Thyroid gland (tissue), 4 donors: ENCODE results near the gene EVC. TPM values are rescaled to one million over a fixed set of nuclear protein-coding genes. Genes with fewer than 3 reads are reported as not detected.

ENCODE experiments used
- DNase-seq, 2 donors: peaks; one replicate each; pipeline ENCODE4 v3.0.0-alpha.2; 2019
- H3K27ac ChIP-seq, 3 donors: fragments of 200-600 bp; sonication (generic); 1 replicate in 2 of 3; 2 replicates in 1 of 3; pipeline ENCODE4 v1.5.1; 2016 to 2019; ENCODE audit warnings: mild to moderate bottlenecking in 1 of 3, moderate library complexity in 1 of 3
- H3K27me3 ChIP-seq: fragments of 200-600 bp; sonication (generic); one replicate; pipeline ENCODE4 v1.5.1; 2019
- H3K36me3 ChIP-seq, 2 donors: fragments of 200-600 bp; sonication (generic); one replicate each; pipeline ENCODE4 v1.5.1; 2016 to 2019
- H3K4me1 ChIP-seq, 2 donors: fragments of 200-600 bp; sonication (generic); one replicate each; pipeline ENCODE4 v1.5.1; 2017 to 2019
- H3K4me3 ChIP-seq, 3 donors: fragments of 200-600 bp; sonication (generic); replicated peaks in 1 of 3; 1 replicate in 2 of 3; 2 replicates in 1 of 3; pipeline ENCODE4 v1.5.1; 2016; ENCODE audit warnings: mild to moderate bottlenecking in 1 of 3
- H3K9me3 ChIP-seq: fragments of 200-600 bp; sonication (generic); one replicate; pipeline ENCODE4 v1.5.1; 2017
- CTCF ChIP-seq, 6 experiments: fragments of 200-600 bp in 3 of 6; fragments of 450-650 bp in 3 of 6; sonication (generic) in 3 of 6; IDR thresholded peaks; one replicate each; pipeline ENCODE4 v1.5.1; 2016 to 2019; ENCODE audit warnings: antibody characterized with exemption in 6 of 6, mild to moderate bottlenecking in 2 of 6, inconsistent platforms in 1 of 6, moderate library complexity in 1 of 6
- POLR2A ChIP-seq, 2 donors: fragments of 450-650 bp; IDR thresholded peaks; one replicate each; pipeline ENCODE4 v1.6.1; 2017; ENCODE audit warnings: antibody characterized with exemption in 2 of 2, mild to moderate bottlenecking in 2 of 2, moderate library complexity in 1 of 2
- WGBS, 2 donors: methylation state at CpG; one replicate each; pipeline ENCODE4 v1.1.5; 2017; 5-methylcytosine and 5-hydroxymethylcytosine counted together
- intact Hi-C: fragments of 100-400 bp; cut with DNase I; formaldehyde crosslinking; loops from one replicate; pipeline ENCODE4 v1.15.1; 2023
- total RNA-seq, 4 donors: library from RNA; depleted of rRNA; stranded (reverse); fragments of >200 nt; gene quantifications; one replicate each; pipeline ENCODE4 v1.2.3, GENCODE V29; 2016

Gene EVC
- total RNA-seq, 4 donors from 2014 or later, result 21.4 to 43.6 (median 38.6) TPM

- WGBS, 2 donors, result 100% methylated on average over 2 of the region's 2 CpGs
- no peaks in the 10 kb centered on the region for H3K9me3 ChIP-seq
- no peak for DNase-seq
- no peaks in the 10 kb centered on the region for H3K4me1 ChIP-seq
- H3K36me3 ChIP-seq, result peaks cover 3 to 5% of the 10 kb centered on the region in 2 donors
- no peak overlapping the region for H3K4me3 ChIP-seq
- intact Hi-C loops, result no loop called here
- H3K27me3 ChIP-seq, result no peaks in the 10 kb centered on the region
- no peak overlapping the region for H3K27ac ChIP-seq
- TF ChIP-seq CTCF (IDR thresholded peaks at IDR 0.05) (no peak), POLR2A (IDR thresholded peaks at IDR 0.05) (no peak)
These were observed 27.1 kb downstream of the EVC start for GRCh38 chr4:5738061-5738460.

DNA sequence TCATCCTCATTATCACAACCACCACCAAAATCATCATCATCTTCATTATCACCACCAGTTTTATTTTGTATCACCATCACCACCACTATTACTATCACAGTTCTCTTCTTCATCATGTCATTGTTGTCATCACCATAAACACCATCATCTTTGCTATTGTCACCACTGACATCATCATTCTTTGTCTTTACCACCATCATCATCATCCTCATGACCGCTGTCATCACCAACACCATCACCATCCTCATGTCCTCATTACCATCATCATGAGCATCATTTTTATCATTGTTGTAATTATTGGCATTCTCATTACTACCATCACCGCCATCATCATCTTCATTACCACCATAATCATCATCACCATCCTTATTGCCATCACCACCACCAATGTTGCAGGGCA, 31.4 kb downstream of the EVC start:
- Histone ChIP-seq H3K4me3 (no peak overlapping the region), H3K4me1 (peaks cover 3 to 5% of the 10 kb centered on the region in 2 donors), H3K36me3 (peaks cover 3 to 12% of the 10 kb centered on the region in 2 donors), H3K9me3 (no peaks in the 10 kb centered on the region), H3K27me3 (no peaks in the 10 kb centered on the region), H3K27ac (no peak overlapping the region)
- intact Hi-C loops, result no loop called here
- no peak for DNase-seq
- WGBS, 2 donors, result 95 to 97% methylated on average over 2 of the region's 2 CpGs
- TF ChIP-seq POLR2A (IDR thresholded peaks at IDR 0.05) (no peak), CTCF (IDR thresholded peaks at IDR 0.05) (no peak)

DNA sequence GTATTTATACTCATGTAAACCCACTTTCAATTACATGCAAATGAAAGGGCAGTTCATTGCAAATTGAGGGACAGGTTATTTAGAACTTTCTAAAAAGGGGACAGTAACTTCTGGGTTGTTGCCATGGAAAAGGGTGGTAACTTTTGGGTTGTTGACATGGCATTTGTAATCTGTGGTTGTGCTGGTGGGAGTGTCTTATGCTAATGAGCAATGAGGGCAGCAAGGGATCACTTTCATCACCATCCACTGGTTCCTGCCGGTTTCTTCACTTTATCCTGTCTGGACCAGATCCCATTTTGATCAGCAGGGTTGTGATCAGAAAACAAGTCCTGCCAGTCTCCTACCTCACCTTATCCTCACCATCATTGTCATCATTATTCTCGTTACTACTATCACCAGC, 32.0 kb downstream of the EVC start:
- no peak overlapping the region for H3K27ac ChIP-seq
- H3K36me3 ChIP-seq, result peaks cover 3 to 12% of the 10 kb centered on the region in 2 donors
- WGBS, 2 donors, result 91 to 93% methylated on average over 2 of the region's 2 CpGs
- H3K27me3 ChIP-seq, result no peaks in the 10 kb centered on the region
- no peak for DNase-seq
- no peaks in the 10 kb centered on the region for H3K9me3 ChIP-seq
- no peak overlapping the region for H3K4me3 ChIP-seq
- TF ChIP-seq POLR2A (IDR thresholded peaks at IDR 0.05) (no peak), CTCF (IDR thresholded peaks at IDR 0.05) (no peak)
- intact Hi-C loops, result no loop called here
- H3K4me1 ChIP-seq, result peaks cover 9 to 10% of the 10 kb centered on the region in 2 donors

GRCh38 chr4:5746250-5746649, 35.2 kb downstream of the EVC start:
- WGBS, 2 donors, result 95 to 97% methylated on average over 5 of the region's 5 CpGs
- Histone ChIP-seq H3K36me3 (peaks cover 3 to 15% of the 10 kb centered on the region in 2 donors), H3K27me3 (no peaks in the 10 kb centered on the region), H3K9me3 (no peaks in the 10 kb centered on the region), H3K27ac (no peak overlapping the region), H3K4me1 (peaks cover 10 to 11% of the 10 kb centered on the region in 2 donors), H3K4me3 (no peak overlapping the region)
- intact Hi-C loops, result no loop called here
- DNase-seq, result no peak
- no peak for TF ChIP-seq CTCF (IDR thresholded peaks at IDR 0.05)
- no peak for TF ChIP-seq POLR2A (IDR thresholded peaks at IDR 0.05)

DNA sequence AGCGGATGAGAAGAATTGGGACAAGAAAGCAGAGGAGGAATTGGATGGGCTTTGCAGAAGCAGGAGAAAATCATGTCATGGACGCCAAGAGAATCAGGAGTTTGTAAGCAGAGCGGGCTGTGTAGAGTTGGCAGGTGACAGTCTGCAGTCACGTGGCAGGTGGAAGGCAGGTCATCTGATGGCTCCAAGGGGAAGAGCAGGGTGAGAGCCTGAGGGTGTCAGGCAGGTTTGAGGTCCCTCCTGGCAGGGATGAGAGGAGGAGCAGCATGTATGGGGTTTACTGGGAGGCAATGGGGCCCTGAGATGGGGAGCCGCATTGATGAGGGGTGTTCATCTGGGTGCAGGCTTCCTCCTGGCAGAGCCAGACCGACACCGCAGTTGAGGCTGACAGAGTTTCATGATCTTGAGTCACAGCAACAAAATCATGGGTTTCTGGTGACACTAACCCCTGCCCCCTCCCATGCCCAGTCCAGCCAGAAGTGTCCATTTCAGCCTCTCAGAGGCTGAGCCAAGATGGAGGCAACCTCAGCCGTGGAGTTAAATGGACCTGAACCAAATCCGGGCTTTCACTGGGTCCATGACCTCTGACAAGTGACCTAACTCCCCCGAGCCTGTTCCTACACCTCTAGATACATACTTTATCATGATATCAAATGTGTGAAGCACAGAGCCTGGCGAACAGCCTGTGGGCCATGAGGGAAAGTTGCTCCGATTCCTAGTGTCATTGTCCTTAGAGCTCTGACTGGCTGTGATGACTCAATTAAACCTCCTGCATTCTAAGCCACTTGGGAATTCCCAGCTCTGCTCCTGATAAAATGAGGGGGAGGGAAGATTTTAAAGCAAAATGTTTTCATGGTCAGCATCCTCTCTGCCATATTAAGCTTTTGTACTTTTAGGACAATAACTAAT, 36.1 kb downstream of the EVC start:
- no peaks in the 10 kb centered on the region for H3K27me3 ChIP-seq
- WGBS, 2 donors, result 80 to 84% methylated on average over 12 of the region's 12 CpGs
- intact Hi-C loops, result no loop called here

More for the DNA sequence above, 36.1 kb downstream of the EVC start:
- Histone ChIP-seq H3K36me3 (peaks cover 3 to 15% of the 10 kb centered on the region in 2 donors), H3K4me3 (no peak overlapping the region), H3K4me1 (peaks cover 10 to 11% of the 10 kb centered on the region in 2 donors), H3K27ac (peak overlapping the region in 2 of 3 donors; percentile 2 to 30), H3K9me3 (no peaks in the 10 kb centered on the region)
- no peak for DNase-seq
- TF ChIP-seq POLR2A (IDR thresholded peaks at IDR 0.05), result no peak
- no peak for TF ChIP-seq CTCF (IDR thresholded peaks at IDR 0.05)
